Pancreas (tissue), 10 donors: ENCODE results near the gene APBA1. TPM values are rescaled to one million over a fixed set of nuclear protein-coding genes. Genes with fewer than 3 reads are reported as not detected.

ENCODE experiments used
- ATAC-seq, 4 donors: fragments of 200-7000 bp; cut with Tn5 transposase; one replicate each; pipeline versions ENCODE4 v1.8.0 to v1.9.1; 2020; ENCODE audit warnings: mild to moderate bottlenecking in 4 of 4, moderate library complexity in 4 of 4
- DNase-seq, 6 donors: peaks; one replicate each; pipeline ENCODE4 v3.0.0-alpha.2; 2020
- FAIRE-seq: peaks from 2 replicates; lab custom pipeline; 2012; peaks lifted over from hg19 to GRCh38; lab: Jason Lieb, UNC
- H3K27ac ChIP-seq, 4 donors: fragments of 200-600 bp; sonication (generic); 1 replicate in 3 of 4; 2 replicates in 1 of 4; pipeline versions ENCODE4 v1.5.0 to v1.8.0; 2020
- H3K27me3 ChIP-seq, 4 donors: fragments of 200-600 bp; one replicate each; pipeline ENCODE4 v1.8.0; 2021
- H3K36me3 ChIP-seq, 3 donors: fragments of 200-600 bp; sonication (generic) in 1 of 3; one replicate each; pipeline versions ENCODE4 v1.5.0 to v1.8.0; 2020 to 2021
- H3K4me1 ChIP-seq, 3 donors: fragments of 200-600 bp; one replicate each; pipeline ENCODE4 v1.8.0; 2021
- H3K4me3 ChIP-seq, 4 donors: fragments of 200-600 bp; sonication (generic) in 2 of 4; one replicate each; pipeline versions ENCODE4 v1.5.0 to v1.8.0; 2020 to 2021
- H3K9me3 ChIP-seq, 4 donors: fragments of 200-600 bp; one replicate each; pipeline ENCODE4 v1.8.0; 2021
- WGBS, 2 donors: extraction: QIAGEN DNeasy Blood & Tissue Kit; methylation state at CpG; one replicate each; pipeline ENCODE4 v1.1.7; 2013; 5-methylcytosine and 5-hydroxymethylcytosine counted together
- intact Hi-C, 3 donors: fragments of 100-400 bp; cut with DNase I; formaldehyde crosslinking; loops; one replicate each; pipeline versions ENCODE4 v1.11.1 to v1.14.2; 2022
- polyA plus RNA-seq, 2 donors: library from polyadenylated mRNA; stranded (reverse); fragments of 200-250 nt; gene quantifications; one replicate each; pipeline ENCODE4 v1.2.3, GENCODE V29; 2013
- total RNA-seq, 6 donors: library from RNA; stranded (reverse); fragmentation: NEBNext Ultra II Directional in 4 of 6; extraction: Animal tissue kit (Norgen Biotek cat#: 25700) in 4 of 6; gene quantifications; one replicate each; pipeline versions ENCODE4 v1.2.1 to v1.2.4, GENCODE V29; 2021 to 2023
- TF ChIP-seq, protein P1 (sequence below), 4 donors: fragments of 200-600 bp; sonication (generic) in 3 of 4; IDR thresholded peaks; one replicate each; pipeline versions ENCODE4 v1.5.0 to v1.8.0; 2021; ENCODE audit warnings: antibody characterized with exemption in 4 of 4
- donor health status: healthy with polysubstance abuse.
- donor health status: DM: no; HTN: no; CAD: no; lungs with moderate emphysema.
- donor health status: DM: no; HTN: no; CAD: no.
- donor health status: control.
- donor health status: control.
- donor health status: Bipolar disorder and iron deficiency.
- donor health status: DM: yes; HTN: yes; CAD: no.
- donor health status: DM: no; HTN: no; CAD: no.
- donor health status: DM: no; HTN: no; CAD: no.
- donor health status: DM: yes; HTN: yes; CAD: no.

The APBA1 gene
- total and polyA plus RNA-seq, 8 donors: 0.68 to 3.2 (median 2.2) TPM

DNA sequence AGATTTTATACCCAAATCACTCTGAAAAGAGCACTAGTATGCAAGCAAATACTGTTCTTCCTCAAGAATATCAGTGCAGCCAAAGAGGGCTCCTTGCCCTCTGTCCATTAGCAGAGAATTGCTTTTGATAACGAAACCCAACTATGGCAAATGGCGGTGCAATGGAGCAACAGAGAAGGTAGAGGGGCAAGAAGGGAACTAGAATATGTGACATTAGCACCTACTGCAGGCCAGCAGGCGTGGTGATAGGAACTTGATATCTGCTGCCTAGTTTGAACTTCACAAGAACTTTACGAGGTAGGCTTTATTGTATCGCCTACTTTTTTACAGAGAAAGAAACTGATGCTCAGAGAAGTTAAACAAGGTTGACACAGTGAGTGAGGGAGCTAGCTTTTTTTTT, 66.1 kb downstream of the APBA1 start:
- 94 to 96% methylated on average over 5 of the region's 5 CpGs for WGBS, 2 donors
- no peaks in the 10 kb centered on the region for H3K36me3 ChIP-seq
- intact Hi-C loops: no loop called here
- H3K4me1 ChIP-seq: peaks cover 0 to 9% (median 3%) of the 10 kb centered on the region in 3 donors
- ATAC-seq (no peak), DNase-seq (no peak), FAIRE-seq (no peak)
- TF ChIP-seq, protein P1, sequence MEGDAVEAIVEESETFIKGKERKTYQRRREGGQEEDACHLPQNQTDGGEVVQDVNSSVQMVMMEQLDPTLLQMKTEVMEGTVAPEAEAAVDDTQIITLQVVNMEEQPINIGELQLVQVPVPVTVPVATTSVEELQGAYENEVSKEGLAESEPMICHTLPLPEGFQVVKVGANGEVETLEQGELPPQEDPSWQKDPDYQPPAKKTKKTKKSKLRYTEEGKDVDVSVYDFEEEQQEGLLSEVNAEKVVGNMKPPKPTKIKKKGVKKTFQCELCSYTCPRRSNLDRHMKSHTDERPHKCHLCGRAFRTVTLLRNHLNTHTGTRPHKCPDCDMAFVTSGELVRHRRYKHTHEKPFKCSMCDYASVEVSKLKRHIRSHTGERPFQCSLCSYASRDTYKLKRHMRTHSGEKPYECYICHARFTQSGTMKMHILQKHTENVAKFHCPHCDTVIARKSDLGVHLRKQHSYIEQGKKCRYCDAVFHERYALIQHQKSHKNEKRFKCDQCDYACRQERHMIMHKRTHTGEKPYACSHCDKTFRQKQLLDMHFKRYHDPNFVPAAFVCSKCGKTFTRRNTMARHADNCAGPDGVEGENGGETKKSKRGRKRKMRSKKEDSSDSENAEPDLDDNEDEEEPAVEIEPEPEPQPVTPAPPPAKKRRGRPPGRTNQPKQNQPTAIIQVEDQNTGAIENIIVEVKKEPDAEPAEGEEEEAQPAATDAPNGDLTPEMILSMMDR (IDR thresholded peaks at IDR 0.05): no peak
- no peak overlapping the region for H3K4me3 ChIP-seq
- no peaks in the 10 kb centered on the region for H3K27me3 ChIP-seq
- H3K9me3 ChIP-seq: no peaks in the 10 kb centered on the region
- H3K27ac ChIP-seq: no peak overlapping the region

DNA sequence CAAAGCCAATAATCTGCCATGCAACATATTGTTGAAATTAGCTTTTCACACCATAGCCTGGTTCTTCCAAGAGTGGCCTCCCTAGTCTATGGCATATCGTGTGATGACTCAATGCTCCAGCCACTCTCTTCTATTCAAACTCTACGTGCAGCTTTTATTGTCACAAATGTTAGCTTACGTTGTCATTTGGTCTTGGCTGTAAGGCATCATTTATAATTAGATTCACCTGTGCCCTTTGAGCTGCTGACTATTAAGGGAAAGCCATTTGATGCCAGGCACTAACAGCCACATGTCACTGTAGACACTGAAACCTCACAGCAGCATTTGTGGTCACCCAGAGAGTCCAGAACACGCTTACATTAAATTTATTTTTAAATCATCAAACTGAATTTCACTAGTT, 66.8 kb downstream of the APBA1 start:
- DNase-seq (no peak), ATAC-seq (no peak), FAIRE-seq (no peak)
- H3K27ac ChIP-seq: no peak overlapping the region
- TF ChIP-seq, protein P1 (IDR thresholded peaks at IDR 0.05): no peak
- H3K4me1 ChIP-seq: peaks cover 0 to 9% (median 3%) of the 10 kb centered on the region in 3 donors
- intact Hi-C loops: no loop called here
- no peaks in the 10 kb centered on the region for H3K27me3 ChIP-seq
- H3K36me3 ChIP-seq: no peaks in the 10 kb centered on the region
- H3K4me3 ChIP-seq: no peak overlapping the region
- WGBS, 2 donors: 76 to 87% methylated on average over 4 of the region's 4 CpGs
- no peaks in the 10 kb centered on the region for H3K9me3 ChIP-seq

DNA sequence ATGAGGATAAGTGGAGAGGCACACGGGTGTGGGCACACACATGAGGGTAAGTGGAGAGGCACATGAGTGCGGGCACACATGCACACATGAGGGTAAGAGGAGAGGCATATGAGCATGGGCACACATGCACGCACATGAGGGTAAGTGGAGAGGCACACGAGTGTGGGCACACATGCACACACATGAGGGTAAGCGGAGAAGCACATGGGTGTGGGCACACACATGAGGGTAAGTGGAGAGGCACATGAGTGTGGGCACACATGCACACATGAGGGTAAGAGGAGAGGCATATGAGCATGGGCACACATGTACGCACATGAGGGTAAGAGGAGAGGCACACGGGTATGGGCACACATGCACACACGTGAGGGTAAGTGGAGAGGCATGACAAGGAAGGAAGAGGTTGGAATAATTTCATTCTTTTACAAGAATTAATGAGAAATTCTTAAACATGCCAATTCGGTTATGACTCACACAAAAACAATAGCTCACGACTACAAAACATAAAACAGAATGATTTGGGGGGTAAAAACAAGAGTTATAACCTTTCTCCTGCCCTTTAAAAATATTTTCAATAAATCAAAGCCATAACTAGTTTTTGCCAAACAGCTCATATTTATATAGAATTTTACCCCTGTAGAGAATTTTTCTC, 67.5 kb downstream of the APBA1 start:
- H3K9me3 ChIP-seq: no peaks in the 10 kb centered on the region
- H3K27ac ChIP-seq: no peak overlapping the region
- intact Hi-C loops: no loop called here
- ATAC-seq (no peak), DNase-seq (no peak), FAIRE-seq (no peak)
- WGBS, 2 donors: 93 to 96% methylated on average over 10 of the region's 10 CpGs
- H3K4me3 ChIP-seq: no peak overlapping the region
- H3K36me3 ChIP-seq: no peaks in the 10 kb centered on the region
- no peaks in the 10 kb centered on the region for H3K27me3 ChIP-seq
- H3K4me1 ChIP-seq: peaks cover 0 to 9% (median 3%) of the 10 kb centered on the region in 3 donors
- TF ChIP-seq, protein P1 (IDR thresholded peaks at IDR 0.05): no peak

DNA sequence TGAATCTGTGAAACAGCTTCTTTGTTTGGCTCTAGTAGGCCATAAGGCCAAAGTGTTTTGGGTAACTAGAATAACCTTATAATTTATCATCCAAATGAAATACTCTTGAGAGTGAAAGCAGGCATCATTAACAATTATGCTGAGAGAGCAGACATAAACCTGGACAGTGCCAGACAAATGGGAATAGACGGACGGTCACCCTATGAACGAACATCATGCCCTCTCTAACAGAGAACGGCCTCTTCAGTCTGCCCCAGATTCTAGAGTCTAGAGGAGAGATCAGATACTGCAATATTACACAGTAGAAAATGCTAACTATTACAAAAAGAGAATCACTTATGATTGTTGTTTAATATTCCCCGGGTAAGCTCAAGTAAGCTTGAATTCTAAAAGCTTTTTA, 68.5 kb downstream of the APBA1 start:
- Histone ChIP-seq H3K4me1 (peaks cover 0 to 9% (median 3%) of the 10 kb centered on the region in 3 donors), H3K4me3 (no peak overlapping the region), H3K36me3 (no peaks in the 10 kb centered on the region), H3K9me3 (no peaks in the 10 kb centered on the region), H3K27ac (no peak overlapping the region), H3K27me3 (no peaks in the 10 kb centered on the region)
- DNase-seq: no peak
- TF ChIP-seq, protein P1 (IDR thresholded peaks at IDR 0.05): no peak
- intact Hi-C loops: no loop called here
- no peak for ATAC-seq
- FAIRE-seq: no peak
- WGBS, 2 donors: 93 to 94% methylated on average over 5 of the region's 5 CpGs

DNA sequence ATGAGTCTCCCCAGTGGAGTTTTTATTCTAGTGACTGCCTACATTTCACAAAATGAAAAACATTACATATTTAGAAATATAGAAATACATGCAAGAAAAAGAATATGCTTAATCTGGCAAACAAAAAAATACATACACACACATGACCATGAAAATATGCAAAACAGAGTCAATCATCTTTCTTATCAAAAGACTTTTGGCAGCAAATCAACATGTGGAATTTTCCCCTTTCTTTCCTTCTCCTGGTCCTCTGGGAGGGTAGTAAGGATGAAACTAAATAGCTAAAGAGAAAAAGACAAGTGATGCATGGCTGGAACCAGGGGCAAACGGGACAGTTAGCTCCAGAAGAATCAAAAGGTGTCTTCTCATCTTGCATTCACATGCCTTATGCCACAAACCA, 69.4 kb downstream of the APBA1 start:
- ATAC-seq (peak in 3 of 4 donors; percentile 63 to 87 (median 67)), FAIRE-seq (no peak)
- WGBS, 2 donors: 40 to 51% methylated on average over 1 of the region's 1 CpG

More for the DNA sequence above, 69.4 kb downstream of the APBA1 start:
- peaks cover 0 to 9% (median 3%) of the 10 kb centered on the region in 3 donors for H3K4me1 ChIP-seq
- no peak overlapping the region for H3K4me3 ChIP-seq
- H3K27ac ChIP-seq: no peak overlapping the region
- H3K27me3 ChIP-seq: no peaks in the 10 kb centered on the region
- intact Hi-C loops: no loop called here
- no peak for DNase-seq
- TF ChIP-seq, protein P1 (IDR thresholded peaks at IDR 0.05): no peak
- H3K9me3 ChIP-seq: no peaks in the 10 kb centered on the region
- H3K36me3 ChIP-seq: no peaks in the 10 kb centered on the region
